ENCODE measurements around the gene ETNPPL.

DNA sequence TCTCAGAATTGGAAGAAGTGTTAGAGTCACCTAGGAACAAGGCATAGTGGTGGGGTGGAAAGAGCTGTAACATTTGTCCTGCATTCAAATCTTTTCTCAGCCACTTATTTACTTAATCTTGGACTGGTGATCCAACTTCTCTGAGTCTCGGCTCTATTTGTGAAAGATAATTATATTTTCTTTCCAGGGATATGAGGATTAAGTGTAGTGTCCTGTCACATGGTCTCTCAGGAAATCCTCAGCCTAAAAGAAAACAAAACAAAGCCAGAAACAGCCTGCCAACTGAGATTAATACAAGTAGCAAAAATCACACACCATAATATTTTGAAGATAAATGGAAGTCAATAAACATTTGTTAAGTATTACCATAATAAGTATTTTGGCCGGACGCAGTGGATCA lies 33.3 kb upstream of the ETNPPL start:
- TF ChIP-seq, protein P1, sequence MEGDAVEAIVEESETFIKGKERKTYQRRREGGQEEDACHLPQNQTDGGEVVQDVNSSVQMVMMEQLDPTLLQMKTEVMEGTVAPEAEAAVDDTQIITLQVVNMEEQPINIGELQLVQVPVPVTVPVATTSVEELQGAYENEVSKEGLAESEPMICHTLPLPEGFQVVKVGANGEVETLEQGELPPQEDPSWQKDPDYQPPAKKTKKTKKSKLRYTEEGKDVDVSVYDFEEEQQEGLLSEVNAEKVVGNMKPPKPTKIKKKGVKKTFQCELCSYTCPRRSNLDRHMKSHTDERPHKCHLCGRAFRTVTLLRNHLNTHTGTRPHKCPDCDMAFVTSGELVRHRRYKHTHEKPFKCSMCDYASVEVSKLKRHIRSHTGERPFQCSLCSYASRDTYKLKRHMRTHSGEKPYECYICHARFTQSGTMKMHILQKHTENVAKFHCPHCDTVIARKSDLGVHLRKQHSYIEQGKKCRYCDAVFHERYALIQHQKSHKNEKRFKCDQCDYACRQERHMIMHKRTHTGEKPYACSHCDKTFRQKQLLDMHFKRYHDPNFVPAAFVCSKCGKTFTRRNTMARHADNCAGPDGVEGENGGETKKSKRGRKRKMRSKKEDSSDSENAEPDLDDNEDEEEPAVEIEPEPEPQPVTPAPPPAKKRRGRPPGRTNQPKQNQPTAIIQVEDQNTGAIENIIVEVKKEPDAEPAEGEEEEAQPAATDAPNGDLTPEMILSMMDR (conservative IDR thresholded peaks at IDR 0.05; ENCODE audit: low read depth, low read length) = no peak
- TF ChIP-seq, protein P2, sequence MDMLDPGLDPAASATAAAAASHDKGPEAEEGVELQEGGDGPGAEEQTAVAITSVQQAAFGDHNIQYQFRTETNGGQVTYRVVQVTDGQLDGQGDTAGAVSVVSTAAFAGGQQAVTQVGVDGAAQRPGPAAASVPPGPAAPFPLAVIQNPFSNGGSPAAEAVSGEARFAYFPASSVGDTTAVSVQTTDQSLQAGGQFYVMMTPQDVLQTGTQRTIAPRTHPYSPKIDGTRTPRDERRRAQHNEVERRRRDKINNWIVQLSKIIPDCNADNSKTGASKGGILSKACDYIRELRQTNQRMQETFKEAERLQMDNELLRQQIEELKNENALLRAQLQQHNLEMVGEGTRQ (IDR thresholded peaks at IDR 0.05; ENCODE audit: low read depth, low read length) = no peak
- TF ChIP-seq CEBPB (IDR thresholded peaks at IDR 0.05; ENCODE audit: low read depth, low read length) (no peak), RAD21 (IDR thresholded peaks at IDR 0.05; ENCODE audit: low read length) (no peak), SMC3 (IDR thresholded peaks at IDR 0.05; ENCODE audit: low read depth, low read length) (no peak), POLR2A (IDR thresholded peaks at IDR 0.05; ENCODE audit: low read depth, low read length) (no peak), RFX5 (IDR thresholded peaks at IDR 0.05; ENCODE audit: low read depth, low read length) (no peak), MAFK (IDR thresholded peaks at IDR 0.05; ENCODE audit: low read depth, low read length) (no peak), MAZ (IDR thresholded peaks at IDR 0.05; ENCODE audit: borderline replicate concordance, low read depth, low read length) (no peak), CHD1 (IDR thresholded peaks at IDR 0.05; ENCODE audit: low read depth, low read length) (no peak), NFE2L2 (IDR thresholded peaks at IDR 0.05; ENCODE audit: low read depth, low read length) (no peak), MXI1 (IDR thresholded peaks at IDR 0.05; ENCODE audit: borderline replicate concordance, low read depth, low read length) (no peak)
- TF ChIP-seq, protein P3, sequence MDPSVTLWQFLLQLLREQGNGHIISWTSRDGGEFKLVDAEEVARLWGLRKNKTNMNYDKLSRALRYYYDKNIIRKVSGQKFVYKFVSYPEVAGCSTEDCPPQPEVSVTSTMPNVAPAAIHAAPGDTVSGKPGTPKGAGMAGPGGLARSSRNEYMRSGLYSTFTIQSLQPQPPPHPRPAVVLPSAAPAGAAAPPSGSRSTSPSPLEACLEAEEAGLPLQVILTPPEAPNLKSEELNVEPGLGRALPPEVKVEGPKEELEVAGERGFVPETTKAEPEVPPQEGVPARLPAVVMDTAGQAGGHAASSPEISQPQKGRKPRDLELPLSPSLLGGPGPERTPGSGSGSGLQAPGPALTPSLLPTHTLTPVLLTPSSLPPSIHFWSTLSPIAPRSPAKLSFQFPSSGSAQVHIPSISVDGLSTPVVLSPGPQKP (IDR thresholded peaks at IDR 0.05; ENCODE audit: borderline replicate concordance, low read depth, low read length) = no peak
